GM15510 (cell line): Measurements from ENCODE around the gene HADH.

Source experiments
- POLR2A ChIP-seq: IDR thresholded peaks from 3 replicates; pipeline ENCODE4 v1.6.1; 2011; ENCODE audit warnings: borderline replicate concordance; ENCODE audit not compliant: insufficient read length; ENCODE audit errors: extremely low read depth

Gene HADH

DNA sequence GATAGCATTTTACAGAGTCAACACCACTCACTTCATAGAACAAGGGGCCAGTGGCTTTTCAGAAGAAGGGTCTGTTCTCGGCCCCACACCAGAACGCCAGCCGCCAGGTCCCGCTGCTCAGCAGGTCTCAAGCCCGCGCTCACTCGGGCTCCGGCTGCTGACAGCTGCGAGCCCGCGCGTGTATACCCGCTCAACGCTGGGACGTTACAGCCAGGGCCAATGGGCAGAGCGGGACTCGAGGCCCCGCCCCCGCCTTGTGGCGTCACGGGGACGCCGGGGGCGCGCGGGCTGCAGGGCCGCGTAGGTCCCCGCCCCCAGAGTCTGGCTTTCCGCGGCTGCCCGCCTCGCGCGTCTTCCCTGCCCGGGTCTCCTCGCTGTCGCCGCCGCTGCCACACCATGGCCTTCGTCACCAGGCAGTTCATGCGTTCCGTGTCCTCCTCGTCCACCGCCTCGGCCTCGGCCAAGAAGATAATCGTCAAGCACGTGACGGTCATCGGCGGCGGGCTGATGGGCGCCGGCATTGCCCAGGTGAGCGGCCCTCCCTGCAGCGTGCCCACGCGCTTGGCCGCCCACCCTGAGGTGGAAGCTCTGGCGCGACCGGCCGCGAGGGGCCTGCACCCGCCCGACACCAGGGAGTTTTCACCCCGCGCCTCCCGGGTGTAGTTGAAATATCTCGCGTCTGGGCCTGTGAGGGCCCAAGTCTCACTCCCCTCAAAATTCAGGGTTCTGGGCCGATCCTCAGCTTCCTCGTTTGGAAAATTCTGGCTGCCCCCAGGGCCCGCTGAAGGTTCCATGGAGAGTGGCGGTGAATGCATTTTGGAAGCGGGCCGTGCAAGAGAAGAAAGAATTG lies at the start of gene HADH:
HADH (plus strand) TSS at position 353 of the 850 bp plus-strand sequence; CDS start at position 397, 44 bp downstream.
- peak; percentile 89 for TF ChIP-seq POLR2A

- TF ChIP-seq POLR2A = no peak
Measured at GRCh38 chr4:107945809-107946208, 43.9 kb upstream of the HADH start.

- TF ChIP-seq POLR2A = no peak
Measured at GRCh38 chr4:107950746-107951540, 38.7 kb upstream of the HADH start.

- no peak for TF ChIP-seq POLR2A
Measured at GRCh38 chr4:107951551-107951950, 38.1 kb upstream of the HADH start.

- no peak for TF ChIP-seq POLR2A
Measured at GRCh38 chr4:107956011-107956410, 33.7 kb upstream of the HADH start.

DNA sequence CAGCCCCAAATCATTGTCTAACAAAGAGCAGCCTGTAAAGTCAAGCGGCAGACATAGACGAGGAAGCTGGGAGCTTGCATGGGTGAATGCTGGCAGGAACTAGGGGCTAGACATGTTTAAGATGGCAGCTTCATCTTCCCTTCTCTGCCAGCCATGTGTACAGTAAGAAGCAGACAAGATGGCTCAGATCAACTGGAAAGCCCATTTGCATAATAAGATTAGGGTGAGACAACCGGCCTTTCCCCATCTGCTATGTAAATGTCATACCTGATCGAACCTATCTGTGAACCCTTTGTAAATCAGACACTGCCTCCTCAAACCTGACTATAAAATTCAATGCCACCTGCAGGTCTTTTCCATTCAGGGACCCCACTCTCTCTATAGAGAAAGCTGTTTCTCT lies 22.8 kb upstream of the HADH start:
- TF ChIP-seq POLR2A = no peak

DNA sequence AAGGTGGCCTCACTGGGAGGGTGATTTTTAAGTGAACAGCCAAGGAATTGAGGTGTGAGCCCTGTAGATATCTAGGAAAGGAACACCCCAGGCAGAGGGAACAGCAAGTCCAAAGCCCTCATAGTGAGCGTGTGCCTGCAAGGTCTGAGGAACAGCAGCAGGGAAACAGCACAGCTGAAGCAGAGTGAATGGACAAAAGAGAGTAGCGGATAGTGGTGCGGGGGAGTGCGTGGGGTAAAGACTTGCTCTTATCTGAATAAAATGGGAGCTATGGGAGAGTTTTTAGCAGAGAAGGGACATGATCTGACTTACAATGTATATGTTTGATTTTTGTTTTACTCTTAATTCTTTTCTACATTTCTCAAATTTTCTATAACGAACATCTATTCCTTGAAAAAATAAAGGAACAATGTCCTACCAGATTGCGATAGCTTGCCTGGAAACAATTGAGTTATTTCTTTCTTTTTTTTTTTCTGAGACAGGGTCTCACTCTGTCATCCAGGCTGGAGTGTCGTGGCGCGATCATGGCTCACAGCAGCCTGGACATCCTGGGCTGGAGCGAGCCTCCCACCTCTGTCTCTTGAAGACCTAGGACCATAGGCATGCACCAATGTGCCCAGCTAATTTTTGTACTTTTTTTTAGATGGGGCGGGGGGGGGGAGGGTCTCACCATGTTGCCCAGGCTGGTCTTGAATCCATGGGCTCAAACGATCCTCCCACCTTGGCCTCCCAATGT lies 19.5 kb upstream of the HADH start:
- TF ChIP-seq POLR2A = no peak

- no peak for TF ChIP-seq POLR2A
Measured at GRCh38 chr4:107972605-107973004, 17.1 kb upstream of the HADH start.

GRCh38 chr4:107974523-107974922 lies 15.2 kb upstream of the HADH start:
- TF ChIP-seq POLR2A = no peak

DNA sequence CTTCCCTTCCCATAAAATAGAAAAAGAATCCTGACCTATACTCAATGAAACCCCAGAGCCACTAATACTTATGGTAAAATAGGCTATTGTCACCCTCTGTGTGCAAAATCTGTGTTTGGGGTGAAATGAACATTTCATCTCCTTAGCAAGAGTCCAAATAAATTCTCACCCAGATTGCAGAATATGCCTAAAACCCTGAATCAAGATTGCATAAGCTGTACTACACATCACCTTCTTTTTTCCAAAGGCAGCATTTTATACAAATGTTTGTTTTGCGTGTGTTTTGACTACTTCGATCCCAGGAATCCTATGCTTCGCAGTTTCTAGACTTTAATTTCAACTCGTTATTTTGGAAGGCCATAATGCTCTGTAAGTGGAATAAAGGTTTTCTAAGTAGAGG lies 12.2 kb upstream of the HADH start:
- TF ChIP-seq POLR2A = no peak

- no peak for TF ChIP-seq POLR2A
Measured at GRCh38 chr4:107977966-107978705, 11.6 kb upstream of the HADH start.

GRCh38 chr4:107978716-107979451 lies 10.8 kb upstream of the HADH start:
- no peak for TF ChIP-seq POLR2A

DNA sequence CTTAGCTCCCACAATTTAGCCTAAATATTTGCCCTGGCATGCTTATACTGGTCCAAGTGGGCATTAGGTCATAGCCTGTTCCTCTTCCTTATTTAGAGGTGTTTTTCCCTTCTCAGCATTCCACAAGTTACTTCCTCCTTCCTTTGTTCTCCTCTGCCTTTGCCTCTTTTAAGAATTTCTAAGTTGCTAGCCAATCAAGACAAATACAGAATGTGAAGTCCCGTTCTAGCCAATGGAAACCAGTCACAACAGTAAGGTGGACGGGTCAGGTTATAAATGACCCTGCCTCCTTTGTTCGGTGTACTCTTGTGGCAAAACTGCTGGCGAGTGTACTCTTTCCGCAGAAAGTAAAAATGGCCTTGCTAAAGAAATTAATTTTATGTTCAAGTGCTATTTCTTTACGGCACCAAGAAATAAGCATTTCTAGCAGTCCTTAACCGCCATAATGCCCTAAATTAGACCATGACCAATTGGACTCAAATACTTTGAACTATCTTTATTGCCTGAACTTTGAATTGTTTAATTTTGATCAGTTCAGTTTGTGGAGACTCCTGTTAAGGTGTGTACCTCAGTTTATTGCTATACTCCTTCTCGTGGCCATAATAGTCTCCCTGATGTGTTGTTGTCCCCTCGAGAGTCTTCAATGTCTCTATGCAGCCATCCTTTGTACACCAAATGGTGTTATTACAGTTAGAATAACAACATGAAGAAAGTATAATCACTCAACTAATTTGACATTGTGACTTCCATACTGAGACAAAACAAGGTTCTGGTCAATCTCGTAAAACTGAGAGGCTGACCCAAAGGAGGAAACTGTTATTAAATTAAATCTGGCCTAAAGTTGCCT lies 1.6 kb upstream of the HADH start:
- no peak for TF ChIP-seq POLR2A
